ENCODE data around the gene FAM3B. TPM values are rescaled to one million over a fixed set of nuclear protein-coding genes. Genes with fewer than 3 reads are reported as not detected.

FAM3B gene
- total RNA-seq, 1 donor from 2014 or later, result not detected

Other genes with a start within 250 kb of the FAM3B start
- gene BACE2, start 148.6 kb upstream of the FAM3B start, total RNA-seq, result 11.4 TPM
- 4.2 TPM for gene MX2, start 45.2 kb downstream of the FAM3B start, total RNA-seq
- 10.5 TPM for gene MX1, start 109.4 kb downstream of the FAM3B start, total RNA-seq
- gene TMPRSS2, start 191.4 kb downstream of the FAM3B start, total RNA-seq, result not detected